ENCODE measurements around the gene MESP2.

MESP2 gene

GRCh38 chr15:89747708-89748682 lies 28.1 kb upstream of the MESP2 start:
- no peaks in the 10 kb centered on the region for H3K9me3 ChIP-seq (ENCODE audit: severe bottlenecking)
- H3K27ac ChIP-seq, result no peak overlapping the region
- no peaks in the 10 kb centered on the region for H3K27me3 ChIP-seq (ENCODE audit: insufficient read depth, low read depth, severe bottlenecking)
- no peaks in the 10 kb centered on the region for H3K36me3 ChIP-seq
- no peak for DNase-seq
- no peak for TF ChIP-seq CTCF (IDR thresholded peaks at IDR 0.05; ENCODE audit: low read depth, low read length)
- no peak overlapping the region for H3K4me3 ChIP-seq (ENCODE audit: low read depth, low read length)

- Histone ChIP-seq H3K4me3 (ENCODE audit: low read depth, low read length) (no peak overlapping the region), H3K36me3 (no peaks in the 10 kb centered on the region), H3K27ac (no peak overlapping the region), H3K9me3 (ENCODE audit: severe bottlenecking) (no peaks in the 10 kb centered on the region), H3K27me3 (ENCODE audit: insufficient read depth, low read depth, severe bottlenecking) (no peaks in the 10 kb centered on the region)
- no peak for TF ChIP-seq CTCF (IDR thresholded peaks at IDR 0.05; ENCODE audit: low read depth, low read length)
- no peak for DNase-seq
Observed at GRCh38 chr15:89749054-89749453, 27.1 kb upstream of the MESP2 start.

DNA sequence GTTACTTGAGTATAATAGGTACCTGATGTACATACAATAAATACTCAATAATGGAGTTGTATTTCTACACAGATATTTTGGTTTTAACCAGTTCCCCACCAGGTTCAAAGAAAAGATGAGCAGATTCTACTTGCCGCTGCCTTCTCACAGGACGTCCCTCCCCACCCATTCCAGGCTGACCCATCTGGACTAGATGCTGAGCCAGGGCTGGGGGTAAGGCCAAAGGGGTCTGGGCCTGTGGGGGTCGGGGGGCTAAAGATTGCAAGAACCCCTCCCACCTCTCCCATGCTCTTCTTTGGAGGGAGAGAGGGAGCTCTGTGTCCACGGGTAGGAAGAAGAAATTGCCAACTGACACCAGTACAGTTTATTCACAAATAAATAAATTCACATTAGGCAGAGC lies 26.6 kb upstream of the MESP2 start:
- DNase-seq, result no peak
- no peak overlapping the region for H3K27ac ChIP-seq
- H3K4me3 ChIP-seq (ENCODE audit: low read depth, low read length), result no peak overlapping the region
- H3K36me3 ChIP-seq, result no peaks in the 10 kb centered on the region
- no peaks in the 10 kb centered on the region for H3K9me3 ChIP-seq (ENCODE audit: severe bottlenecking)
- TF ChIP-seq CTCF (IDR thresholded peaks at IDR 0.05; ENCODE audit: low read depth, low read length), result no peak
- H3K27me3 ChIP-seq (ENCODE audit: insufficient read depth, low read depth, severe bottlenecking), result no peaks in the 10 kb centered on the region

- TF ChIP-seq CTCF (IDR thresholded peaks at IDR 0.05; ENCODE audit: low read depth, low read length), result no peak
- DNase-seq, result no peak
- H3K27ac ChIP-seq, result peak overlapping the region; percentile 75
- H3K4me3 ChIP-seq (ENCODE audit: low read depth, low read length), result peak overlapping the region; percentile 29
- H3K27me3 ChIP-seq (ENCODE audit: insufficient read depth, low read depth, severe bottlenecking), result no peaks in the 10 kb centered on the region
- H3K36me3 ChIP-seq, result no peaks in the 10 kb centered on the region
- H3K9me3 ChIP-seq (ENCODE audit: severe bottlenecking), result no peaks in the 10 kb centered on the region
Observed at GRCh38 chr15:89749951-89750559, 26.1 kb upstream of the MESP2 start.

DNA sequence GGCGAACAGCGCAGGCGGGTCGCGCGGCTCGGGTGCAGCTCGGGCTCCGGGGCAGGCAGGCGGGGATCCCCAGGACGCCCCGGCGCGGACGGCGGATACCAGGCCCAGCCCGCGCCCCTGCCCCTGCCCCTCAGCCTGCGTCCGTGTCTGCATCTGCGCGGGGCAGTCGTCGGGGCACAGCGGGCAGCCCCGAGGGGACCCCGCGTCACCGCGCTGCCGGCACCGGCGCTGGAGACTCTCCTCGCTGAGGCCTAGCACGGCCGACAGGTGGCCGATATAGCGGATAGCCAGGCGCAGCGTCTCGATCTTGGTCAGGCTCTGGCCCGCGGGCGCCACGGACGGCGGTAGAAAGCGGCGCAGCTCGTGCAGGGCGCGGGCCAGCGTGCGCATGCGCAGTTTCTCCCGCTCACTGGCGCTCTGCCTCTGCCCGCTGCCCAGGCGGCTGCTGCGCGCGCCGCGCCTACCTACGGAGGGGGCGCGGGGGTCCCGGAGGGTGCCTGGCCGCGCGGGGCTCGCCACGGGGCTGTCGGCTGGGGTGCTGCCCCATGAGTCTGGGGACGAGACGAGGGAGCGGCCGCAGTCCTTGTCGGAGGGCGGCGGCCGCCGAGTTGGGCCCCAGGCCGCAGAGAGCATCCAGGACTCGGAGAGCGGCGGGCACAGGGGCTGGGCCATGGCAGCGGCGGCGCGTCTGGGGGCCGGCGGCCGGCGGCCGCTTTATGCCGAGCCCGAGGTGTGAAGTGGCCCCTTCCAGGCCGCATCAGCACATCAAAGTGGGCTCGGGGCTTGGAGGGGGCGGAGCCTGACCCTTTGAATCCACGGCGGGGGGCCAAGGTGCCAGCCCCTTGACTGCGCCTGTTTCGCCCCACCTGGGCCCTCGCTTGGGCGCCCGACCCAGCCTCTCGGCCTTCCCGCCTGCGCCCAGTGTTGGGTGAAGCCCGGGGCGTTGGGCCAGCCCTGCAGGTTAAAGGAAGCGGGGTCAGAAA lies 25.3 kb upstream of the MESP2 start, which contains the start of gene MESP1:
Gene MESP1, minus strand, starts transcription at position 690 of the 983 bp plus-strand sequence. Its CDS starts 18 bp downstream, at position 672.
- H3K4me3 ChIP-seq (ENCODE audit: low read depth, low read length), result peak within 1 kb of the TSS; percentile 51
- no peaks in the 10 kb centered on the region for H3K36me3 ChIP-seq
- H3K9me3 ChIP-seq (ENCODE audit: severe bottlenecking), result no peaks in the 10 kb centered on the region
- H3K27ac ChIP-seq, result peak within 1 kb of the TSS; percentile 75
- peak; percentile 94 for DNase-seq
- H3K27me3 ChIP-seq (ENCODE audit: insufficient read depth, low read depth, severe bottlenecking), result no peaks in the 10 kb centered on the region
- TF ChIP-seq CTCF (IDR thresholded peaks at IDR 0.05; ENCODE audit: low read depth, low read length), result peak; percentile 84

Data from WERI-Rb-1 (cell line).